ENCODE data around the gene PCSK6.
"Not testable (repeated sequence)": the region's sequence is repeated elsewhere in the genome, so short reads cannot be mapped to it uniquely, and the experiment has no call there.

PCSK6 gene

GRCh38 chr15:101351736-101352135, 137.8 kb downstream of the PCSK6 start:
- DNase-seq: no peak

- no peak for DNase-seq
Measured at GRCh38 chr15:101349047-101349951, 140.2 kb downstream of the PCSK6 start.

GRCh38 chr15:101348643-101349042, 140.9 kb downstream of the PCSK6 start:
- DNase-seq: no peak

- DNase-seq: no peak
Measured at GRCh38 chr15:101348015-101348414, 141.5 kb downstream of the PCSK6 start.

- DNase-seq: no peak
Measured at GRCh38 chr15:101347454-101347853, 142.1 kb downstream of the PCSK6 start.

GRCh38 chr15:101346928-101347327, 142.6 kb downstream of the PCSK6 start:
- no peak for DNase-seq

- DNase-seq: no peak
Measured at GRCh38 chr15:101342056-101342455, 147.5 kb downstream of the PCSK6 start.

GRCh38 chr15:101338502-101339057, 150.9 kb downstream of the PCSK6 start:
- no peak for DNase-seq

- DNase-seq: no peak
Measured at GRCh38 chr15:101337976-101338375, 151.5 kb downstream of the PCSK6 start.

GRCh38 chr15:101333907-101334789, 155.4 kb downstream of the PCSK6 start:
- DNase-seq: not testable (repeated sequence)

- DNase-seq: no peak
Measured at GRCh38 chr15:101332061-101332467, 157.4 kb downstream of the PCSK6 start.

GRCh38 chr15:101329867-101330380, 159.6 kb downstream of the PCSK6 start:
- no peak for DNase-seq

- DNase-seq: no peak
Measured at GRCh38 chr15:101329309-101329863, 160.1 kb downstream of the PCSK6 start.

- no peak for DNase-seq
Measured at GRCh38 chr15:101328001-101328400, 161.5 kb downstream of the PCSK6 start.

GRCh38 chr15:101327147-101327740, 162.3 kb downstream of the PCSK6 start:
- no peak for DNase-seq

- no peak for DNase-seq
Measured at GRCh38 chr15:101326462-101327146, 162.9 kb downstream of the PCSK6 start.

GRCh38 chr15:101326026-101326315, 163.5 kb downstream of the PCSK6 start:
- no peak for DNase-seq

GRCh38 chr15:101325263-101326025, 164.1 kb downstream of the PCSK6 start:
- no peak for DNase-seq

- no peak for DNase-seq
Measured at GRCh38 chr15:101324524-101325177, 164.9 kb downstream of the PCSK6 start.

- DNase-seq: no peak
Measured at GRCh38 chr15:101323793-101324523, 165.5 kb downstream of the PCSK6 start.
